CD14-positive monocyte (primary cell): ENCODE data around the gene CACNA1S. TPM values are rescaled to one million over a fixed set of nuclear protein-coding genes. Genes with fewer than 3 reads are reported as not detected.

Experiments used
- DNase-seq, 3 donors: peaks; one replicate each; pipeline ENCODE4 v3.0.0-alpha.2; 2011 to 2022
- H2AFZ ChIP-seq: 2 replicates; pipeline ENCODE4 v1.6.0; 2012; ENCODE audit warnings: mild to moderate bottlenecking, low read depth, low read length, inconsistent platforms; ENCODE audit not compliant: insufficient read depth, poor library complexity, severe bottlenecking
- H3K27ac ChIP-seq, 2 donors: 1 replicate in 1 of 2; 2 replicates in 1 of 2; pipeline ENCODE4 v1.5.1; 2012 to 2013; ENCODE audit warnings: low read length in 2 of 2, control low read depth in 1 of 2, inconsistent platforms in 1 of 2, low read depth in 1 of 2, mild to moderate bottlenecking in 1 of 2
- H3K27me3 ChIP-seq, 2 donors: one replicate each; pipeline versions ENCODE4 v1.6.0 to v1.6.1; 2011 to 2013; ENCODE audit warnings: low read length in 2 of 2; ENCODE audit not compliant: control insufficient read depth in 2 of 2, insufficient read depth in 2 of 2
- H3K36me3 ChIP-seq, 2 donors: replicated peaks in 1 of 2; 1 replicate in 1 of 2; 2 replicates in 1 of 2; pipeline versions ENCODE4 v1.5.1 to v1.6.1; 2012 to 2013; ENCODE audit warnings: low read length in 2 of 2, control low read depth in 1 of 2, inconsistent platforms in 1 of 2, mild to moderate bottlenecking in 1 of 2; ENCODE audit not compliant: insufficient read depth in 2 of 2, control insufficient read depth in 1 of 2
- H3K4me1 ChIP-seq, 2 donors: 1 replicate in 1 of 2; 2 replicates in 1 of 2; pipeline versions ENCODE4 v1.5.1 to v1.6.1; 2012 to 2013; ENCODE audit warnings: low read length in 2 of 2, control low read depth in 1 of 2, inconsistent platforms in 1 of 2, mild to moderate bottlenecking in 1 of 2, moderate library complexity in 1 of 2; ENCODE audit not compliant: insufficient read depth in 2 of 2, control insufficient read depth in 1 of 2
- H3K4me2 ChIP-seq: replicated peaks from 2 replicates; pipeline ENCODE3; 2012; ENCODE audit warnings: low read length, moderate library complexity, mild to moderate bottlenecking; ENCODE audit not compliant: poor library complexity, severe bottlenecking; ENCODE audit errors: extremely low read depth
- H3K4me3 ChIP-seq, 3 experiments: fragments of 200-600 bp in 1 of 3; sonication (generic) in 1 of 3; replicated peaks in 1 of 3; 1 replicate in 2 of 3; 2 replicates in 1 of 3; pipeline ENCODE4 v1.5.1; 2011 to 2013; ENCODE audit warnings: low read length in 3 of 3, mild to moderate bottlenecking in 3 of 3, control low read depth in 2 of 3, low read depth in 2 of 3, inconsistent platforms in 1 of 3, moderate library complexity in 1 of 3
- H3K79me2 ChIP-seq: 2 replicates; pipeline ENCODE4 v1.6.0; 2012; ENCODE audit warnings: mild to moderate bottlenecking, control low read depth, inconsistent platforms, low read length, moderate library complexity; ENCODE audit not compliant: insufficient read depth
- H3K9ac ChIP-seq: 2 replicates; pipeline ENCODE4 v1.6.0; 2017; ENCODE audit warnings: low read length, mild to moderate bottlenecking; ENCODE audit not compliant: insufficient read depth, poor library complexity, severe bottlenecking
- H3K9me3 ChIP-seq, 2 donors: replicated peaks in 1 of 2; 1 replicate in 1 of 2; 2 replicates in 1 of 2; pipeline versions ENCODE4 v1.5.1 to v1.6.1; 2012 to 2013; ENCODE audit warnings: low read length in 2 of 2, control low read depth in 1 of 2; ENCODE audit not compliant: control insufficient read depth in 1 of 2, insufficient read depth in 1 of 2
- H4K20me1 ChIP-seq: 2 replicates; pipeline ENCODE4 v1.6.0; 2012; ENCODE audit warnings: mild to moderate bottlenecking, low read length, control low read depth, moderate library complexity; ENCODE audit not compliant: insufficient read depth
- H3K27ac Mint-ChIP-seq, 7 donors: one replicate each; pipeline ENCODE4 v1.8.0; 2020; ENCODE audit warnings: mild to moderate bottlenecking in 7 of 7, mixed read lengths in 7 of 7, moderate library complexity in 6 of 7, inconsistent platforms in 2 of 7
- H3K27me3 Mint-ChIP-seq, 3 donors: one replicate each; pipeline ENCODE4 v1.8.0; 2021 to 2022; ENCODE audit warnings: low read depth in 3 of 3, mild to moderate bottlenecking in 3 of 3, mixed read lengths in 3 of 3, moderate library complexity in 3 of 3, inconsistent platforms in 1 of 3
- H3K36me3 Mint-ChIP-seq, 2 donors: one replicate each; pipeline ENCODE4 v1.8.0; 2020; ENCODE audit warnings: mixed read lengths in 2 of 2, inconsistent platforms in 1 of 2, mild to moderate bottlenecking in 1 of 2
- H3K4me1 Mint-ChIP-seq: one replicate; pipeline ENCODE4 v1.8.0; 2020; ENCODE audit warnings: mild to moderate bottlenecking, mixed read lengths
- H3K4me3 Mint-ChIP-seq, 2 donors: one replicate each; pipeline ENCODE4 v1.8.0; 2020; ENCODE audit warnings: mild to moderate bottlenecking in 2 of 2, mixed read lengths in 2 of 2, moderate library complexity in 1 of 2
- H3K9me3 Mint-ChIP-seq, 7 donors: one replicate each; pipeline ENCODE4 v1.8.0; 2020 to 2022; ENCODE audit warnings: mixed read lengths in 7 of 7, mild to moderate bottlenecking in 6 of 7, moderate library complexity in 6 of 7, inconsistent platforms in 2 of 7
- CTCF ChIP-seq: fragments of 200-600 bp; IDR thresholded peaks from one replicate; pipeline ENCODE4 v1.8.0; 2022; ENCODE audit warnings: antibody characterized with exemption, mild to moderate bottlenecking
- WGBS: methylation state at CpG from one replicate; pipeline ENCODE4 v1.1.5; 2013; ENCODE audit warnings: missing lambda C conversion rate; ENCODE audit not compliant: insufficient coverage; 5-methylcytosine and 5-hydroxymethylcytosine counted together
- intact Hi-C, 2 donors: fragments of 100-400 bp; cut with micrococcal nuclease; formaldehyde crosslinking; loops; one replicate each; pipeline versions ENCODE4 v1.15.0 to v1.15.1; 2023
- polyA plus RNA-seq, 3 donors: library from polyadenylated mRNA; depleted of rRNA in 1 of 3; unstranded in 2 of 3; stranded (reverse) in 1 of 3; fragments of 300-500 nt in 2 of 3; fragments of >200 nt in 1 of 3; fragmentation: Illumina TruSeq in 2 of 3; gene quantifications; 1 replicate in 2 of 3; 2 replicates in 1 of 3; pipeline ENCODE4 v1.2.3, GENCODE V29; 2012 to 2021

Gene CACNA1S
- polyA plus RNA-seq, 3 donors, result not detected

GRCh38 chr1:201115390-201115937 is 3.2 kb upstream of the CACNA1S start:
- H3K4me3 Mint-ChIP-seq, result peak overlapping the region in 1 of 2 donors; percentile 17
- peaks cover 0 to 5% (median 0%) of the 10 kb centered on the region in 7 donors for H3K9me3 Mint-ChIP-seq
- peaks cover 38 to 59% (median 50%) of the 10 kb centered on the region in 3 donors for H3K27me3 Mint-ChIP-seq
- Histone ChIP-seq H4K20me1 (no peaks in the 10 kb centered on the region), H3K27ac (no peak overlapping the region), H3K9ac (no peak overlapping the region), H3K79me2 (no peaks in the 10 kb centered on the region), H3K4me2 (no peak overlapping the region), H3K9me3 (no peaks in the 10 kb centered on the region), H3K27me3 (peaks cover 8 to 42% of the 10 kb centered on the region in 2 donors), H3K4me3 (no peak overlapping the region), H2AFZ (peak overlapping the region; percentile 86), H3K36me3 (no peaks in the 10 kb centered on the region), H3K4me1 (peaks cover 6 to 14% of the 10 kb centered on the region in 2 donors)
- intact Hi-C loops, result loop anchor here in 1 of 2 donors (10.0 kb wide), 1 partner anchor 141 kb away; no protein-coding TSS in a partner anchor
- H3K36me3 Mint-ChIP-seq, result no peaks in the 10 kb centered on the region
- WGBS, result 95% methylated on average over 17 of the region's 25 CpGs
- no peak for DNase-seq
- H3K27ac Mint-ChIP-seq, result no peak overlapping the region
- no peak for TF ChIP-seq CTCF
- H3K4me1 Mint-ChIP-seq, result peaks cover 10% of the 10 kb centered on the region

- no peak overlapping the region for H3K27ac ChIP-seq
- TF ChIP-seq CTCF, result peak; percentile 80
- no peaks in the 10 kb centered on the region for H3K36me3 Mint-ChIP-seq
- peak overlapping the region; percentile 85 to 94 for H3K4me3 Mint-ChIP-seq
- peak overlapping the region; percentile 56 for H3K9ac ChIP-seq
- peak overlapping the region; percentile 85 for H3K4me2 ChIP-seq
- peak; percentile 56 to 70 (median 61) for DNase-seq
- intact Hi-C loops, result loop anchor here in 1 of 2 donors (10.0 kb wide), 1 partner anchor 140 kb away; no protein-coding TSS in a partner anchor
- H3K4me1 Mint-ChIP-seq, result peaks cover 10% of the 10 kb centered on the region
- no peaks in the 10 kb centered on the region for H3K9me3 ChIP-seq
- H3K4me1 ChIP-seq, result peaks cover 6 to 14% of the 10 kb centered on the region in 2 donors
- no peaks in the 10 kb centered on the region for H4K20me1 ChIP-seq
- WGBS, result 4% methylated on average over 87 of the region's 88 CpGs
- H3K4me3 ChIP-seq, result peak overlapping the region; percentile 35 to 79 (median 54)
- H3K9me3 Mint-ChIP-seq, result peaks cover 0 to 5% (median 0%) of the 10 kb centered on the region in 7 donors
- peak overlapping the region; percentile 86 for H2AFZ ChIP-seq
- peak overlapping the region in 1 of 7 donors; percentile 48 for H3K27ac Mint-ChIP-seq
- H3K27me3 Mint-ChIP-seq, result peaks cover 33 to 59% (median 50%) of the 10 kb centered on the region in 3 donors
- no peaks in the 10 kb centered on the region for H3K36me3 ChIP-seq
- H3K27me3 ChIP-seq, result peaks cover 8 to 42% of the 10 kb centered on the region in 2 donors
- no peaks in the 10 kb centered on the region for H3K79me2 ChIP-seq
Measured at GRCh38 chr1:201114245-201115131, 2.3 kb upstream of the CACNA1S start.
